ENCODE results near the gene NUDT3.

DNA sequence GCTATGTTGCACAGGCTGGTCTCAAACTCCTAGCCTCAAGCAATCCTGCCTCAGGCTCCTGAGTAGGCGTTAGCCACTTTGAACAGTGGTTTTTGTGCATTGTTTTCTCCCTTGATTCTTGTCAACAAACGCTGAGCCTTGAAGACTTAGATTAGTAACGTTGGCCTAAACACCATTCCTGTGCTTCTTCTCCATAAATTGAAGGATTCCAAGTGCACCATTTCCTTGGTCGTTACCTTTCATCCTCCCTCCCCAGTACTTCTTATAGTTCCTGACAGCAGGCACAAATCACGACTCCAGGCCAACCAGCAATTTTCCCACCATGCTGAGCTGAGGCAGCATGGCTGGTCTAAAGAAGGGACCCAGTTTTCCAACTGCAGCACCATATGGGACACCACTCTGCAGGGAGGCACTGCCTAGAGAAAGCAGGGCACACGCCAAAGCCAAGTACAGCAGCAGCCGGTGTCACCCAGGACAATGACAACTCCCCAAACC is 24.5 kb upstream of the NUDT3 start:
- TF ChIP-seq, protein P1, sequence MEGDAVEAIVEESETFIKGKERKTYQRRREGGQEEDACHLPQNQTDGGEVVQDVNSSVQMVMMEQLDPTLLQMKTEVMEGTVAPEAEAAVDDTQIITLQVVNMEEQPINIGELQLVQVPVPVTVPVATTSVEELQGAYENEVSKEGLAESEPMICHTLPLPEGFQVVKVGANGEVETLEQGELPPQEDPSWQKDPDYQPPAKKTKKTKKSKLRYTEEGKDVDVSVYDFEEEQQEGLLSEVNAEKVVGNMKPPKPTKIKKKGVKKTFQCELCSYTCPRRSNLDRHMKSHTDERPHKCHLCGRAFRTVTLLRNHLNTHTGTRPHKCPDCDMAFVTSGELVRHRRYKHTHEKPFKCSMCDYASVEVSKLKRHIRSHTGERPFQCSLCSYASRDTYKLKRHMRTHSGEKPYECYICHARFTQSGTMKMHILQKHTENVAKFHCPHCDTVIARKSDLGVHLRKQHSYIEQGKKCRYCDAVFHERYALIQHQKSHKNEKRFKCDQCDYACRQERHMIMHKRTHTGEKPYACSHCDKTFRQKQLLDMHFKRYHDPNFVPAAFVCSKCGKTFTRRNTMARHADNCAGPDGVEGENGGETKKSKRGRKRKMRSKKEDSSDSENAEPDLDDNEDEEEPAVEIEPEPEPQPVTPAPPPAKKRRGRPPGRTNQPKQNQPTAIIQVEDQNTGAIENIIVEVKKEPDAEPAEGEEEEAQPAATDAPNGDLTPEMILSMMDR (IDR thresholded peaks at IDR 0.05): no peak
- TF ChIP-seq POLR2AphosphoS5 (IDR thresholded peaks at IDR 0.05): no peak
- TF ChIP-seq POLR2A (IDR thresholded peaks at IDR 0.05): no peak

Measured in breast epithelium (tissue), 3 donors.